ENCODE data around the gene BCL11B. TPM values are rescaled to one million over a fixed set of nuclear protein-coding genes. Genes with fewer than 3 reads are reported as not detected.

The BCL11B gene
- total RNA-seq, 1 donor from 2014 or later, result 1.3 TPM

DNA sequence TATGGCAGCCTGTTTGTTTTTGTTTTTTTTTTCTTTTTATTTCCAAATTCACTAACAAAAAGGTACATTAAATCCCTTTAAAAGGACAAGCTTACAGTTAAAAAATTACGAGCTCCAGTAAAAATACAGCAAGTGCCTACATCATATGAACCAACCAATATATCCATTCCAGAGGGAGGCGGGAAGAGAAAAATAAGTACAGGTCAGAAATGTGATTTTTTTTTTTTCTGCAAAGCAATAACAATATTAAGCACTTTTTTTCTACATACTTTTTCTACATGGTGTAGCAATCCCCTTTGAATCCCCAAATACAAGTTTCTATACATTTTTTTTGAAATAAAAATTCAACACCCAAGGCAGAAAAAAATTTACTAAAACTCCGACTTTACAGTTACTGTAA is 100.6 kb downstream of the BCL11B start:
- no peak overlapping the region for H3K27ac ChIP-seq
- H3F3A ChIP-seq (ENCODE audit: low read depth), result no peaks in the 10 kb centered on the region
- no peak overlapping the region for H3K27ac Mint-ChIP-seq
- no peaks in the 10 kb centered on the region for H3K9me3 Mint-ChIP-seq
- H3K4me3 ChIP-seq, result no peak overlapping the region
- no peak overlapping the region for H3K9ac ChIP-seq
- H3K4me1 ChIP-seq, result peaks cover 6% of the 10 kb centered on the region
- H2AFZ ChIP-seq (replicated peaks), result no peak overlapping the region
- H3K9me3 ChIP-seq (ENCODE audit: low read depth), result no peaks in the 10 kb centered on the region
- no peak overlapping the region for H3K4me2 ChIP-seq
- TF ChIP-seq EZH2phosphoT487 (IDR thresholded peaks at IDR 0.05), result no peak
- TF ChIP-seq, protein P1, sequence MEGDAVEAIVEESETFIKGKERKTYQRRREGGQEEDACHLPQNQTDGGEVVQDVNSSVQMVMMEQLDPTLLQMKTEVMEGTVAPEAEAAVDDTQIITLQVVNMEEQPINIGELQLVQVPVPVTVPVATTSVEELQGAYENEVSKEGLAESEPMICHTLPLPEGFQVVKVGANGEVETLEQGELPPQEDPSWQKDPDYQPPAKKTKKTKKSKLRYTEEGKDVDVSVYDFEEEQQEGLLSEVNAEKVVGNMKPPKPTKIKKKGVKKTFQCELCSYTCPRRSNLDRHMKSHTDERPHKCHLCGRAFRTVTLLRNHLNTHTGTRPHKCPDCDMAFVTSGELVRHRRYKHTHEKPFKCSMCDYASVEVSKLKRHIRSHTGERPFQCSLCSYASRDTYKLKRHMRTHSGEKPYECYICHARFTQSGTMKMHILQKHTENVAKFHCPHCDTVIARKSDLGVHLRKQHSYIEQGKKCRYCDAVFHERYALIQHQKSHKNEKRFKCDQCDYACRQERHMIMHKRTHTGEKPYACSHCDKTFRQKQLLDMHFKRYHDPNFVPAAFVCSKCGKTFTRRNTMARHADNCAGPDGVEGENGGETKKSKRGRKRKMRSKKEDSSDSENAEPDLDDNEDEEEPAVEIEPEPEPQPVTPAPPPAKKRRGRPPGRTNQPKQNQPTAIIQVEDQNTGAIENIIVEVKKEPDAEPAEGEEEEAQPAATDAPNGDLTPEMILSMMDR (IDR thresholded peaks at IDR 0.05), result no peak
- no peak for TF ChIP-seq EZH2 (IDR thresholded peaks at IDR 0.05)
- H3K36me3 Mint-ChIP-seq, result no peaks in the 10 kb centered on the region
- H3K27me3 ChIP-seq, result no peaks in the 10 kb centered on the region
- DNase-seq (ENCODE audit: low spot score), result no peak
- H3K36me3 ChIP-seq, result no peaks in the 10 kb centered on the region
- H3K27me3 Mint-ChIP-seq (ENCODE audit: insufficient read depth, low read depth), result no peaks in the 10 kb centered on the region
- no peak overlapping the region for H3K4me3 Mint-ChIP-seq
- H4K20me1 ChIP-seq (ENCODE audit: low read depth), result no peaks in the 10 kb centered on the region
- no peaks in the 10 kb centered on the region for H3K79me2 ChIP-seq (ENCODE audit: low read depth)
- H3K4me1 Mint-ChIP-seq, result peaks cover 2% of the 10 kb centered on the region

DNA sequence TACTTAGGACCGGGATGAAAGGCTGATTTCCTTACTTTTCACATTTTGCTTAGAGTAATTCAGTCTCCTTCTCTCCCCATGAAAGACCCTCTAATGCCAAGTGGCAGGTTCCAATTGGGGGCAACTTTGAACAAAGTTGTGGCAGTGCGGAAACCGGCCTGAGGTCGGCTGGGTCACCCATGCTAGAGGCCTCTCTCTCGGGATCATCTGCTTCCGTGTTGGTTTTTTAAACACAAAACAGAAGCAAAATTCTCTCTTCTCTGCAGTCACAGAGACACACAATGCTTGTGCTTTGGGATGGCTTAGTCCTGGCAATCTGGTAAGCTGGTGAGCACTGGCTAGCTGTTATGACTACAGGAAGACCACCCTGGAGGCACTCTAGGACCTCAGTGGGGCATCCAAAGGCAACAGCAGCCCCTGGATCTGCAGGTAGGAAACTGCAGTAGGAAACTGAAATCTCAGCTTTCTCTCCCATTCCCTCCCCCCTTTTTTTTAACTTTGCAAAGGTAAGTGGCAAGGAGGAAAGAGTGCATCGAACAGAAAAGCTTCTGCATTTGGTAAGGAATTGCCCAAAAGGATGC is 102.1 kb downstream of the BCL11B start:
- no peak overlapping the region for H3K9ac ChIP-seq
- TF ChIP-seq, protein P1 (IDR thresholded peaks at IDR 0.05), result no peak
- TF ChIP-seq EZH2phosphoT487 (IDR thresholded peaks at IDR 0.05) (no peak), EZH2 (IDR thresholded peaks at IDR 0.05) (no peak)
- H3K27me3 Mint-ChIP-seq (ENCODE audit: insufficient read depth, low read depth), result no peaks in the 10 kb centered on the region
- no peak overlapping the region for H2AFZ ChIP-seq (replicated peaks)
- no peaks in the 10 kb centered on the region for H3K36me3 ChIP-seq
- H3K4me1 Mint-ChIP-seq, result peaks cover 3% of the 10 kb centered on the region
- H3K4me3 ChIP-seq, result no peak overlapping the region
- no peaks in the 10 kb centered on the region for H4K20me1 ChIP-seq (ENCODE audit: low read depth)
- no peaks in the 10 kb centered on the region for H3K9me3 Mint-ChIP-seq
- no peaks in the 10 kb centered on the region for H3K79me2 ChIP-seq (ENCODE audit: low read depth)
- no peak overlapping the region for H3K4me3 Mint-ChIP-seq
- no peaks in the 10 kb centered on the region for H3K27me3 ChIP-seq
- H3K27ac Mint-ChIP-seq, result no peak overlapping the region
- no peaks in the 10 kb centered on the region for H3K9me3 ChIP-seq (ENCODE audit: low read depth)
- no peaks in the 10 kb centered on the region for H3K36me3 Mint-ChIP-seq
- H3K27ac ChIP-seq, result no peak overlapping the region
- DNase-seq (ENCODE audit: low spot score), result peak; percentile 28
- H3F3A ChIP-seq (ENCODE audit: low read depth), result no peaks in the 10 kb centered on the region
- peaks cover 6% of the 10 kb centered on the region for H3K4me1 ChIP-seq
- H3K4me2 ChIP-seq, result no peak overlapping the region

DNA sequence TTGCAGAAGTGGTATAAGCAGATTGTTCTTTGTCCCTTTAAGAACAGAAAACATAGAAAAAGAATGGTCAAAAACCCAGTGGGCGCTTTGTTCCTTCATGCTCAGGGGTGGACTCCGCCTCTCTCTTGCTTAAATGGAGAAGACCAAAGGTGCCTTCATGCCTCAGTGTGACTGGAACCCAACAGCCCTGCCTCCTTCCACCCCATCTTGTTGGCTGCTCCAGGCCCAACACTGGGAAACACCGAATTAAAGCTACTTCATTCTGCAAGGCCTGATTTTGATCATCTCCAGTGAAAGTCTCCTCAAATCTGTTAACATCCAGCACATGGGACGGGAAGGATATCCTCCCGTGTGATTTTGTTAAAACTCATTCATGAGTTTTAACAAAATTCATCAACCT is 103.7 kb downstream of the BCL11B start:
- Histone ChIP-seq H3K9ac (no peak overlapping the region), H3K36me3 (no peaks in the 10 kb centered on the region), H2AFZ (replicated peaks) (no peak overlapping the region), H3K27me3 (no peaks in the 10 kb centered on the region), H3K4me3 (no peak overlapping the region), H3K4me2 (no peak overlapping the region), H3K9me3 (ENCODE audit: low read depth) (no peaks in the 10 kb centered on the region), H3K4me1 (peaks cover 6% of the 10 kb centered on the region), H3F3A (ENCODE audit: low read depth) (no peaks in the 10 kb centered on the region), H3K27ac (no peak overlapping the region), H3K79me2 (ENCODE audit: low read depth) (no peaks in the 10 kb centered on the region), H4K20me1 (ENCODE audit: low read depth) (no peaks in the 10 kb centered on the region)
- Mint-ChIP-seq H3K9me3 (peaks cover 3% of the 10 kb centered on the region), H3K27ac (peak overlapping the region; percentile 69), H3K36me3 (no peaks in the 10 kb centered on the region), H3K4me1 (peaks cover 3% of the 10 kb centered on the region), H3K27me3 (ENCODE audit: insufficient read depth, low read depth) (peaks cover under 1% of the 10 kb centered on the region), H3K4me3 (no peak overlapping the region)
- TF ChIP-seq EZH2phosphoT487 (IDR thresholded peaks at IDR 0.05), result no peak
- no peak for TF ChIP-seq EZH2 (IDR thresholded peaks at IDR 0.05)
- TF ChIP-seq, protein P1 (IDR thresholded peaks at IDR 0.05), result no peak
- no peak for DNase-seq (ENCODE audit: low spot score)

Data from neural progenitor cell (in vitro differentiated cells).